GM12878 (cell line): ENCODE results near the gene NDUFA11. TPM values are rescaled to one million over a fixed set of nuclear protein-coding genes. Genes with fewer than 3 reads are reported as not detected.

Source experiments
- ATAC-seq: fragments of 200-7000 bp; cut with Tn5 transposase; 3 replicates; pipeline ENCODE4 v1.9.1; 2020; ENCODE audit warnings: mild to moderate bottlenecking, moderate library complexity
- BruUV-seq: library from RNA; stranded (reverse); fragments of 400-500 nt; replicated peaks from 2 replicates; lab custom pipeline; 2021; lab: Mats Ljungman, UMichigan
- CTCF ChIA-PET: fragments of 300-600 bp; sonication (Branson Sonifier 250); formaldehyde crosslinking; extraction: SDS; loops from one replicate; lab custom pipeline; 2021; ENCODE audit warnings: inconsistent platforms; lab: Yijun Ruan, JAX
- POLR2A ChIA-PET: fragments of 350-600 bp; formaldehyde crosslinking; extraction: SDS; loops from one replicate; lab custom pipeline; 2021; ENCODE audit warnings: inconsistent platforms; lab: Charles Lee
- RAD21 ChIA-PET: fragments of 300-600 bp; sonication (Branson Sonifier 250); formaldehyde crosslinking; loops from one replicate; lab custom pipeline; 2023; ENCODE audit warnings: antibody characterized with exemption; ENCODE audit not compliant: unreplicated experiment; lab: Charles Lee
- SMC1A ChIA-PET: fragments of 300-600 bp; sonication (Branson Sonifier 250); formaldehyde crosslinking; loops from one replicate; lab custom pipeline; 2023; ENCODE audit not compliant: unreplicated experiment, uncharacterized antibody; lab: Charles Lee
- DNase-seq: peaks from one replicate; pipeline ENCODE4 v3.0.0-alpha.2; 2011; ENCODE audit warnings: low read depth, low spot score
- FAIRE-seq: peaks from 3 replicates; lab custom pipeline; 2011; peaks lifted over from hg19 to GRCh38; lab: Jason Lieb, UNC
- H2AFZ ChIP-seq: 2 replicates; pipeline ENCODE4 v1.6.0; 2011; ENCODE audit warnings: low read depth, low read length, control low read depth; ENCODE audit not compliant: control insufficient read depth
- H3K27ac ChIP-seq: 2 replicates; pipeline ENCODE4 v1.5.1; 2011; ENCODE audit warnings: control low read depth; ENCODE audit not compliant: control insufficient read depth, insufficient read depth
- H3K27me3 ChIP-seq, 2 experiments: replicated peaks in 1 of 2; 2 replicates each; pipeline versions ENCODE4 v1.6.0 to v1.6.1; 2011; ENCODE audit warnings: low read length in 1 of 2; ENCODE audit not compliant: control insufficient read depth in 2 of 2, insufficient read depth in 2 of 2
- H3K36me3 ChIP-seq, 2 experiments: 2 replicates each; pipeline ENCODE4 v1.5.1; 2011; ENCODE audit warnings: low read length in 1 of 2; ENCODE audit not compliant: control insufficient read depth in 2 of 2, insufficient read depth in 2 of 2
- H3K4me1 ChIP-seq: 2 replicates; pipeline ENCODE4 v1.6.1; 2011; ENCODE audit warnings: mild to moderate bottlenecking, low read length, moderate library complexity, mixed read lengths; ENCODE audit not compliant: control insufficient read depth, insufficient read depth
- H3K4me2 ChIP-seq: 2 replicates; pipeline ENCODE4 v1.6.0; 2011; ENCODE audit warnings: control low read depth; ENCODE audit not compliant: control insufficient read depth, insufficient read depth
- H3K4me3 ChIP-seq: fragments of 200-600 bp; sonication (generic); 2 replicates; pipeline ENCODE4 v1.5.1; 2016
- H3K79me2 ChIP-seq: 2 replicates; pipeline ENCODE4 v1.6.0; 2011; ENCODE audit warnings: low read length; ENCODE audit not compliant: control insufficient read depth, insufficient read depth
- H3K9ac ChIP-seq: 2 replicates; pipeline ENCODE4 v1.8.0; 2011; ENCODE audit warnings: low read length, control low read depth, mixed read lengths; ENCODE audit not compliant: control insufficient read depth, insufficient read depth
- H3K9me3 ChIP-seq: replicated peaks from 3 replicates; pipeline ENCODE4 v1.5.1; 2011; ENCODE audit warnings: mild to moderate bottlenecking, low read length; ENCODE audit not compliant: control insufficient read depth, insufficient read depth
- H4K20me1 ChIP-seq: 2 replicates; pipeline ENCODE4 v1.6.0; 2011; ENCODE audit not compliant: control insufficient read depth, insufficient read depth
- FOS ChIP-seq: IDR thresholded peaks from 3 replicates; pipeline ENCODE4 v1.6.1; 2011; ENCODE audit warnings: borderline replicate concordance; ENCODE audit not compliant: insufficient read length; ENCODE audit errors: extremely low read depth
- GABPA ChIP-seq: IDR thresholded peaks from 2 replicates; pipeline ENCODE4 v1.6.1; 2014; ENCODE audit warnings: antibody characterized with exemption, low read depth, mild to moderate bottlenecking, inconsistent platforms
- JUNB ChIP-seq: IDR thresholded peaks from 2 replicates; pipeline ENCODE4 v1.6.1; 2016; ENCODE audit warnings: antibody characterized with exemption, mild to moderate bottlenecking
- NR2F1 ChIP-seq: fragments of 450-650 bp; conservative IDR thresholded peaks from 2 replicates; pipeline ENCODE4 v1.6.1; 2017; ENCODE audit warnings: mild to moderate bottlenecking
- ZNF24 ChIP-seq: fragments of 450-650 bp; IDR thresholded peaks from 2 replicates; pipeline ENCODE4 v1.6.1; 2017; ENCODE audit warnings: antibody characterized with exemption, mild to moderate bottlenecking
- WGBS: methylation state at CpG from one replicate; pipeline ENCODE4 v1.1.6; 2016; ENCODE audit warnings: low lambda C conversion rate; ENCODE audit not compliant: insufficient replicate concordance, insufficient coverage; ENCODE audit errors: missing lambda C conversion rate; 5-methylcytosine and 5-hydroxymethylcytosine counted together
- in situ Hi-C: fragments of 300-500 bp; cut with MboI; formaldehyde crosslinking; loops from 9 replicates; pipeline ENCODE4 v1.14.3; 2018; ENCODE audit warnings: mixed read lengths
- intact Hi-C: fragments of 100-400 bp; cut with micrococcal nuclease; formaldehyde crosslinking; loops from one replicate; pipeline ENCODE4 v1.14.2; 2022; ENCODE audit not compliant: unreplicated experiment
- polyA plus RNA-seq, 11 experiments: library from polyadenylated mRNA; depleted of rRNA in 4 of 11; unstranded in 6 of 11; stranded (reverse) in 5 of 11; fragments of >200 nt; fragmentation: Nextera tagmentation in 4 of 11; fragmentation: Illumina TruSeq in 1 of 11; extraction: Ambion mirVana in 4 of 11; extraction: Trizol in 1 of 11; gene quantifications; 1 replicate in 1 of 11; 2 replicates in 10 of 11; pipeline versions ENCODE4 v1.2.1 to v1.2.3, GENCODE V29; 2011 to 2016; ENCODE audit warnings: inconsistent platforms in 2 of 11, missing spikeins in 2 of 11, low read depth in 1 of 11
- total RNA-seq, 4 experiments: library from RNA; depleted of rRNA in 3 of 4; stranded (reverse); fragments of >200 nt in 3 of 4; fragmentation: Illumina TruSeq in 1 of 4; extraction: Trizol in 1 of 4; gene quantifications; 2 replicates each; pipeline versions ENCODE4 v1.2.1 to v1.2.3, GENCODE V29; 2013 to 2021
- TF ChIP-seq, protein P1 (sequence below): fragments of 450-650 bp; IDR thresholded peaks from 2 replicates; pipeline ENCODE4 v1.6.1; 2018; ENCODE audit warnings: mild to moderate bottlenecking, low read depth, moderate library complexity; ENCODE audit not compliant: partially characterized antibody
- TF ChIP-seq, protein P2 (sequence below): fragments of 450-650 bp; IDR thresholded peaks from 2 replicates; pipeline ENCODE4 v1.6.1; 2016; ENCODE audit warnings: mild to moderate bottlenecking
- TF ChIP-seq, protein P3 (sequence below): IDR thresholded peaks from 2 replicates; pipeline ENCODE4 v1.6.1; 2011; ENCODE audit warnings: low read depth, mild to moderate bottlenecking, low read length, moderate library complexity, borderline replicate concordance; ENCODE audit errors: extremely low read depth

Gene NDUFA11
- total and polyA plus RNA-seq, 10 of the 15 experiments (the other 5 are each of a cell fraction or from before 2014, with no cell fraction given), result 108 to 600 (median 289) TPM

DNA sequence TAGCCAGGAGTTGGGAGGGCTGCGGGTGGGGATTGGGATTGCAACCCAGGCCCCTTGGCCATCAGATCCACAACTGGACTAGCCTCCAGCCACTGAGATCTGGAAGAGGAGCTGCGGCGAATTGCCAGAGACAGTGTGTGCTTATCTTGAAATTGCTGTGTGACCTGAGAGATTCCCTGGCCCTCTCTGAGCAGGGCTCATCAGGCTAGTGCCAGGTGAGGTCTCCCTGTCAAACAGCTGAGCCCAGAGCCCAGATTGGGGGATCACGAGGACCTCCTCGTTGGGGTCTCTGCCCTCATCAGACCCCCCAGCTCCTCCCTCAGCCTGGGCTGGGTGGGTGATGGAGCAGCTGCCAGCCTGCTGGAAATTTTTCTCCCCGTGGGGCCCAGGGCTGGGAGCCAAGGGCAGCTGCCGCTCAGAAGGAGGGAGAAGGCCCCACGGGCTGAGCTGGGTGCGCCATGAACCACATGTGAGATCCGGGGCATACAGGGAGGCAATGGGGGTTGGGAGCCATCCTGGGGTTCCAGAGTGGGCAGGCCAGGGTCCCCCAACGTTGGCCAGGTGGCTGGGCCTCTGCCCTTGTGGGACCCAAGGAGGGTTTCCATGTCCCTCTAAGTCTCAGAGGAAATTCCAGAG is 40.4 kb downstream of the NDUFA11 start:
- TF ChIP-seq GABPA (no peak), FOS (no peak), ZNF24 (no peak)
- Histone ChIP-seq H3K9me3 (no peaks in the 10 kb centered on the region), H3K9ac (no peak overlapping the region), H2AFZ (no peak overlapping the region), H3K4me3 (no peak overlapping the region), H3K36me3 (no peaks in the 10 kb centered on the region), H3K27ac (no peak overlapping the region), H3K27me3 (no peaks in the 10 kb centered on the region; a peak in 1 of 4 replicates), H3K79me2 (no peaks in the 10 kb centered on the region), H3K4me2 (no peak overlapping the region), H4K20me1 (no peaks in the 10 kb centered on the region), H3K4me1 (no peaks in the 10 kb centered on the region)
- WGBS, result 35% methylated on average over 11 of the region's 11 CpGs
- in situ Hi-C loops (no loop called here), intact Hi-C loops (no loop called here)
- RAD21 ChIA-PET, result no interaction called here
- DNase-seq (no peak), FAIRE-seq (no peak), ATAC-seq (no peak)
- CTCF ChIA-PET, result interaction anchor here (1.7 kb wide), 1 partner anchor 59 kb away, joined by 6 read pairs; no protein-coding TSS in a partner anchor
- POLR2A ChIA-PET, result no interaction called here
- SMC1A ChIA-PET, result no interaction called here
- no TSS peak for BruUV-seq

DNA sequence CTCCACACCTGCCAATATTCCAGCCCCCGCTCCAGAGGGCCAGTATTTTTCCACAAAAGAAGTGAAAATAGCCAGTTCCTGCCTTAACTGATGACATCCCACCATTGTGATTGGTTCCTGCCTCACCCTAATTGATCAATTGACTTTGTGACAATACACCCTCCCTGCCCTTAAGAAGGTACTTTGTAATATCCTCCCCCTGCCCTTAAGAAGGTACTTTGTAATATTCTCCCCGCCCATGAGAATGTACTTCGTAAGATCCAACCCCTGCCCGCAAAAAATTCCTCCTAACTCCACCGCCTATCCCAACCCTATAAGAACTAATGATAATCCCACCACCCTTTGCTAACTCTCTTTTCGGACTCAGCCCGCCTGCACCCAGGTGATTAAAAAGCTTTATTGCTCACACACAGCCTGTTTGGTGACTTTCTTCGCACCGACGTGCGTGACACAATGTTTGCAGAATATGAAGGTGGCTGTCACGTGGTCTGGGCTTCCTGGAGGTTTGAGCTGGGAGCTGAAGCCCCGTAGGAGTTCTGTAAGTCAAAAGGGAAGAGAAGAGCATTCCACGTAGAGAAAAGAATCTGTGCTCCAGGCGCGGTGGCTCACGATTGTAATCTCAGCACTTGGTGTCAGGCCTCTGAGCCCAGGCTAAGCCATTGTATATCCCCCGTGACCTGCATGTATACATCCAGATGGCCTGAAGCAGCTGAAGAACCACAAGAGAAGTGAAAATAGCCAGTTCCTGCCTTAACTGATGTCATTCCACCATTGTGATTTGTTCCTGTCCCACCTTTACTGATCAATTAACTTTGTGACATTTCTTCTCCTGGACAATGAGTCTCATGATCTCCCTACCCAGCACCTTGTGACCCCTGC is 46.1 kb downstream of the NDUFA11 start:
- H4K20me1 ChIP-seq, result no peaks in the 10 kb centered on the region
- intact Hi-C loops, result no loop called here
- no peaks in the 10 kb centered on the region for H3K4me1 ChIP-seq
- H2AFZ ChIP-seq, result no peak overlapping the region
- ChIA-PET RAD21 (no interaction called here), SMC1A (no interaction called here), POLR2A (no interaction called here), CTCF (no interaction called here)
- no peak overlapping the region for H3K4me3 ChIP-seq
- 65% methylated on average over 18 of the region's 18 CpGs for WGBS
- no peak overlapping the region for H3K4me2 ChIP-seq
- H3K36me3 ChIP-seq, result no peaks in the 10 kb centered on the region
- no TSS peak for BruUV-seq
- no peaks in the 10 kb centered on the region for H3K79me2 ChIP-seq
- no peak for ATAC-seq
- no peak for DNase-seq
- in situ Hi-C loops, result no loop called here
- FAIRE-seq, result no peak
- H3K9ac ChIP-seq, result no peak overlapping the region
- no peaks in the 10 kb centered on the region; the same call in 2 of the 3 replicates for H3K9me3 ChIP-seq
- H3K27me3 ChIP-seq, result no peaks in the 10 kb centered on the region; a peak in 1 of 4 replicates
- no peak overlapping the region for H3K27ac ChIP-seq
- TF ChIP-seq JUNB (no peak), NR2F1 (no peak)
- TF ChIP-seq, protein P1, sequence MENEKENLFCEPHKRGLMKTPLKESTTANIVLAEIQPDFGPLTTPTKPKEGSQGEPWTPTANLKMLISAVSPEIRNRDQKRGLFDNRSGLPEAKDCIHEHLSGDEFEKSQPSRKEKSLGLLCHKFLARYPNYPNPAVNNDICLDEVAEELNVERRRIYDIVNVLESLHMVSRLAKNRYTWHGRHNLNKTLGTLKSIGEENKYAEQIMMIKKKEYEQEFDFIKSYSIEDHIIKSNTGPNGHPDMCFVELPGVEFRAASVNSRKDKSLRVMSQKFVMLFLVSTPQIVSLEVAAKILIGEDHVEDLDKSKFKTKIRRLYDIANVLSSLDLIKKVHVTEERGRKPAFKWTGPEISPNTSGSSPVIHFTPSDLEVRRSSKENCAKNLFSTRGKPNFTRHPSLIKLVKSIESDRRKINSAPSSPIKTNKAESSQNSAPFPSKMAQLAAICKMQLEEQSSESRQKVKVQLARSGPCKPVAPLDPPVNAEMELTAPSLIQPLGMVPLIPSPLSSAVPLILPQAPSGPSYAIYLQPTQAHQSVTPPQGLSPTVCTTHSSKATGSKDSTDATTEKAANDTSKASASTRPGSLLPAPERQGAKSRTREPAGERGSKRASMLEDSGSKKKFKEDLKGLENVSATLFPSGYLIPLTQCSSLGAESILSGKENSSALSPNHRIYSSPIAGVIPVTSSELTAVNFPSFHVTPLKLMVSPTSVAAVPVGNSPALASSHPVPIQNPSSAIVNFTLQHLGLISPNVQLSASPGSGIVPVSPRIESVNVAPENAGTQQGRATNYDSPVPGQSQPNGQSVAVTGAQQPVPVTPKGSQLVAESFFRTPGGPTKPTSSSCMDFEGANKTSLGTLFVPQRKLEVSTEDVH, result no peak
- TF ChIP-seq, protein P2, sequence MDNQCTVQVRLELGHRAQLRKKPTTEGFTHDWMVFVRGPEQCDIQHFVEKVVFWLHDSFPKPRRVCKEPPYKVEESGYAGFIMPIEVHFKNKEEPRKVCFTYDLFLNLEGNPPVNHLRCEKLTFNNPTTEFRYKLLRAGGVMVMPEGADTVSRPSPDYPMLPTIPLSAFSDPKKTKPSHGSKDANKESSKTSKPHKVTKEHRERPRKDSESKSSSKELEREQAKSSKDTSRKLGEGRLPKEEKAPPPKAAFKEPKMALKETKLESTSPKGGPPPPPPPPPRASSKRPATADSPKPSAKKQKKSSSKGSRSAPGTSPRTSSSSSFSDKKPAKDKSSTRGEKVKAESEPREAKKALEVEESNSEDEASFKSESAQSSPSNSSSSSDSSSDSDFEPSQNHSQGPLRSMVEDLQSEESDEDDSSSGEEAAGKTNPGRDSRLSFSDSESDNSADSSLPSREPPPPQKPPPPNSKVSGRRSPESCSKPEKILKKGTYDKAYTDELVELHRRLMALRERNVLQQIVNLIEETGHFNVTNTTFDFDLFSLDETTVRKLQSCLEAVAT, result no peak
- TF ChIP-seq, protein P3, sequence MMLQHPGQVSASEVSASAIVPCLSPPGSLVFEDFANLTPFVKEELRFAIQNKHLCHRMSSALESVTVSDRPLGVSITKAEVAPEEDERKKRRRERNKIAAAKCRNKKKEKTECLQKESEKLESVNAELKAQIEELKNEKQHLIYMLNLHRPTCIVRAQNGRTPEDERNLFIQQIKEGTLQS, result no peak
